ENCODE measurements around the gene SRCAP. TPM values are rescaled to one million over a fixed set of nuclear protein-coding genes. Genes with fewer than 3 reads are reported as not detected.
A peak's percentile ranks its signal among the peaks of the same experiment; 100 is the strongest.

Gene SRCAP
- polyA plus RNA-seq, 1 donor (not counting 4 experiments of a cell fraction or from before 2014, with no cell fraction given), result 1.4 TPM

DNA sequence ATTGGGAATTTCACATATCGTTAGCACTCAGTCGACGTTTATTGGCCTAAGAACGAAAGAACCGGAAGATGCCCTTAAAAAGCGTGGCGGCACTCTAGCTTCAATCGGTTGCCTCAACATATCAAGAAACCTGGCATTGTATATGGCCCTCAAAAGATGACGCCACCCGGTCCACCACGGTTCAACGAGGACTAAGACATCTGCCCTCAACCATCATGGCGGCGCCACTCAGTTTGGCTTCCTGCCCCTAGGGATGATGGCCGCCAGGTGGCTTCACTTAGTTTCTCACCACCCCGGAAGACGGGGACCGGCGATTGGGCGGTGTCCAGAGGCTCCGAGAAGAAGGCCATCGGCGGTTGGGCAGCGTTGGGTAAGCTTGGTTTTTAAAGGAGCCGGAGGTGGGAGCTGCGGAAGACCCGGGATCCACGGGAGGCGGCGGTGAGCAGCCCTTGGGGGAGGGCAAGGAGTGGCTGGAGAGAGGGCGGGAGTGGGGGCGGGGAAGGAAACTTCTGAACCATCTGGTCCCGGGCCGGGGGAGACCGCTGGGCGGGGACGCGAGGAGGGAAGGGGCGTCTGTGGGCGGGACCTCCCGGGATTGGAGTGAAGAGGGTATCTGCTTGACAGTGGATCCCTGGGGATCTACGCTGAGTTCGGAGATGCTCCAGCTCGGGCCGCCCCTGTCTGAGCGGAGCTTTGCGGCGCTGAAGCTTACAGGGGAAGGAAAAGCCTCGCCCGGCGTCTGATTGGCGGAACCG is 48.4 kb upstream of the SRCAP start, which contains the start of gene PRR14:
Gene PRR14 (plus strand): TSS at position 592 of the 755 bp plus-strand sequence. CDS start 686 bp downstream, outside the sequence.
- Histone ChIP-seq H3K36me3 (ENCODE audit: control insufficient read depth in 2 of 2, extremely low read depth in 1 of 2, insufficient read depth in 2 of 2, low read length in 2 of 2) (peaks cover 20% of the 10 kb centered on the region in 2 experiments), H3K4me2 (ENCODE audit: control insufficient read depth, extremely low read depth, insufficient read depth, low read depth, low read length) (peak within 1 kb of the TSS; percentile 90), H3K9me3 (ENCODE audit: control insufficient read depth, low read depth, low read length) (no peaks in the 10 kb centered on the region), H3K4me3 (ENCODE audit: control insufficient read depth in 2 of 3, extremely low read depth in 1 of 3, insufficient read depth in 2 of 3, low read depth in 1 of 3, low read length in 3 of 3) (peak within 1 kb of the TSS; percentile 74 to 99 (median 96)), H3K9me1 (ENCODE audit: control insufficient read depth, extremely low read depth, insufficient read depth, low read length) (no peaks in the 10 kb centered on the region), H2AFZ (ENCODE audit: control insufficient read depth, low read length) (peak within 1 kb of the TSS; percentile 99), H3K79me2 (ENCODE audit: control insufficient read depth, insufficient read depth, low read length) (peaks cover 14% of the 10 kb centered on the region), H3K27ac (ENCODE audit: control insufficient read depth, insufficient read depth, low read length) (peak within 1 kb of the TSS; percentile 87), H4K20me1 (ENCODE audit: control insufficient read depth, extremely low read depth, insufficient read depth, low read length) (no peaks in the 10 kb centered on the region), H3K9ac (ENCODE audit: control insufficient read depth, extremely low read depth, insufficient read depth, low read length) (peak within 1 kb of the TSS; percentile 93), H3K27me3 (ENCODE audit: control insufficient read depth, extremely low read depth, insufficient read depth, low read length) (no peaks in the 10 kb centered on the region), H3K4me1 (ENCODE audit: control insufficient read depth, extremely low read depth, insufficient read depth, low read length) (peaks cover 16% of the 10 kb centered on the region)
- no peak for TF ChIP-seq EZH2 (IDR thresholded peaks at IDR 0.05; ENCODE audit: low read length)
- TF ChIP-seq, protein P1, sequence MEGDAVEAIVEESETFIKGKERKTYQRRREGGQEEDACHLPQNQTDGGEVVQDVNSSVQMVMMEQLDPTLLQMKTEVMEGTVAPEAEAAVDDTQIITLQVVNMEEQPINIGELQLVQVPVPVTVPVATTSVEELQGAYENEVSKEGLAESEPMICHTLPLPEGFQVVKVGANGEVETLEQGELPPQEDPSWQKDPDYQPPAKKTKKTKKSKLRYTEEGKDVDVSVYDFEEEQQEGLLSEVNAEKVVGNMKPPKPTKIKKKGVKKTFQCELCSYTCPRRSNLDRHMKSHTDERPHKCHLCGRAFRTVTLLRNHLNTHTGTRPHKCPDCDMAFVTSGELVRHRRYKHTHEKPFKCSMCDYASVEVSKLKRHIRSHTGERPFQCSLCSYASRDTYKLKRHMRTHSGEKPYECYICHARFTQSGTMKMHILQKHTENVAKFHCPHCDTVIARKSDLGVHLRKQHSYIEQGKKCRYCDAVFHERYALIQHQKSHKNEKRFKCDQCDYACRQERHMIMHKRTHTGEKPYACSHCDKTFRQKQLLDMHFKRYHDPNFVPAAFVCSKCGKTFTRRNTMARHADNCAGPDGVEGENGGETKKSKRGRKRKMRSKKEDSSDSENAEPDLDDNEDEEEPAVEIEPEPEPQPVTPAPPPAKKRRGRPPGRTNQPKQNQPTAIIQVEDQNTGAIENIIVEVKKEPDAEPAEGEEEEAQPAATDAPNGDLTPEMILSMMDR (optimal IDR thresholded peaks at IDR 0.05 in 1 of 3, IDR thresholded peaks at IDR 0.05 in 1 of 3, conservative IDR thresholded peaks at IDR 0.05 in 1 of 3; ENCODE audit: extremely low read depth in 1 of 3, insufficient read depth in 2 of 3, low read length in 3 of 3), result peak in 1 of 3 experiments; percentile 15
- dilution Hi-C loops (cut with MboI; ENCODE audit: extremely low pct_ligation_motif_present, low sequenced_read_pairs), result no loop called here
- FAIRE-seq (peak; percentile 92), DNase-seq (ENCODE audit: low read depth, low spot score) (peak; percentile 94)

DNA sequence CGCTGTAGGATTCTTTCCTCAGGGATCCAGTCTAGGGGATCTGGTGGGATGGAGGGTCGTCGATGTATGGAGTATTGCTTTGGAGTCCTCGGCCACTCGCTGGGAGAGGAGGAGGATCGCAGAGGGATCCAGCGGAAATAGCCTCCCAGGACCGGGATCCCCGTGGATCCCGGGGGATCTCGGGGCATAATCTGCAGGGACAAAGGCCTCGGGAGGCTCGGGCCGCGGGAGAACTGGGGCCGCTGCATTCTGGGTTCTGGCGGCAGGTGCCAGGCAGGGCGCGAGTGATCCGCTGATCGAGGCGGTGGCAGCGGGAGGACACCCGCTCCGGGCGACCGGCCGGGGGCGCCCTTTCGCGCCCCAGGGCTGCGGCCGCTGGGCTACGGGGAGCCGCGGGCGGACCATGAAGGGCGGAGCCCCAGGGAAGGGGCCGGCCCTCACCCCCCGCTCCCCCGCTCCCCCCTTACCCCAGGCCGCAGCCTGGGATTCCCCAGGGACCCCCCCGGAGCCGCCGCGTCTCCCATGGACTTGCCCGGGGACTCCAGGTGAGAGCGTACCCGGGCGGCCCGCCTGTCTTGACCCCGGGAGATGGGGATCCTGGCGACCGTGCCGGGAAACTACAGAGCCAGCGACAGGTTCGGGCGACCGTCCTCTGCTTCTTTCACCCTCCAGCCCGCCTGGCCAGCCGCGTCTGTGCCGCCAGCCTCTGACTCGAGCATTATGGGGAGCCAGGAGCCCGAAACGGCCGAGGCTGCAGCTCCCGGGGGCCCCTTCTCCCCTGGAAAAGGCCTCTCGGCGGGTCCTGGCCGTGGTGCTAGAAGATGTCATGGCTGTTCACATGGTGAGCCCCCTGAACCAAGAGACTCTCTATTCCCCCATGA is 47.6 kb upstream of the SRCAP start:
- H2AFZ ChIP-seq (ENCODE audit: control insufficient read depth, low read length), result peak overlapping the region; percentile 91
- peak overlapping the region; percentile 74 to 99 (median 96) for H3K4me3 ChIP-seq (ENCODE audit: control insufficient read depth in 2 of 3, extremely low read depth in 1 of 3, insufficient read depth in 2 of 3, low read depth in 1 of 3, low read length in 3 of 3)
- peak overlapping the region; percentile 93 for H3K9ac ChIP-seq (ENCODE audit: control insufficient read depth, extremely low read depth, insufficient read depth, low read length)
- peaks cover 14% of the 10 kb centered on the region for H3K79me2 ChIP-seq (ENCODE audit: control insufficient read depth, insufficient read depth, low read length)
- DNase-seq (ENCODE audit: low read depth, low spot score) (no peak), FAIRE-seq (no peak)
- no peak for TF ChIP-seq EZH2 (IDR thresholded peaks at IDR 0.05; ENCODE audit: low read length)
- TF ChIP-seq, protein P1 (optimal IDR thresholded peaks at IDR 0.05 in 1 of 3, IDR thresholded peaks at IDR 0.05 in 1 of 3, conservative IDR thresholded peaks at IDR 0.05 in 1 of 3; ENCODE audit: extremely low read depth in 1 of 3, insufficient read depth in 2 of 3, low read length in 3 of 3), result peak in 2 of 3 experiments; percentile 31 to 68
- peak overlapping the region; percentile 87 for H3K27ac ChIP-seq (ENCODE audit: control insufficient read depth, insufficient read depth, low read length)
- no peaks in the 10 kb centered on the region for H3K9me3 ChIP-seq (ENCODE audit: control insufficient read depth, low read depth, low read length)
- H4K20me1 ChIP-seq (ENCODE audit: control insufficient read depth, extremely low read depth, insufficient read depth, low read length), result no peaks in the 10 kb centered on the region
- peak overlapping the region; percentile 90 for H3K4me2 ChIP-seq (ENCODE audit: control insufficient read depth, extremely low read depth, insufficient read depth, low read depth, low read length)
- H3K36me3 ChIP-seq (ENCODE audit: control insufficient read depth in 2 of 2, extremely low read depth in 1 of 2, insufficient read depth in 2 of 2, low read length in 2 of 2), result peaks cover 25 to 26% of the 10 kb centered on the region in 2 experiments
- no peaks in the 10 kb centered on the region for H3K27me3 ChIP-seq (ENCODE audit: control insufficient read depth, extremely low read depth, insufficient read depth, low read length)
- dilution Hi-C loops (cut with MboI; ENCODE audit: extremely low pct_ligation_motif_present, low sequenced_read_pairs), result no loop called here
- H3K4me1 ChIP-seq (ENCODE audit: control insufficient read depth, extremely low read depth, insufficient read depth, low read length), result peaks cover 16% of the 10 kb centered on the region
- no peaks in the 10 kb centered on the region for H3K9me1 ChIP-seq (ENCODE audit: control insufficient read depth, extremely low read depth, insufficient read depth, low read length)

Measured in keratinocyte (primary cell).